8988T (cell line): ENCODE measurements around the gene FAM20A.

Experiments
- DNase-seq: peaks from one replicate; pipeline ENCODE4 v3.0.0; 2011

The FAM20A gene

DNA sequence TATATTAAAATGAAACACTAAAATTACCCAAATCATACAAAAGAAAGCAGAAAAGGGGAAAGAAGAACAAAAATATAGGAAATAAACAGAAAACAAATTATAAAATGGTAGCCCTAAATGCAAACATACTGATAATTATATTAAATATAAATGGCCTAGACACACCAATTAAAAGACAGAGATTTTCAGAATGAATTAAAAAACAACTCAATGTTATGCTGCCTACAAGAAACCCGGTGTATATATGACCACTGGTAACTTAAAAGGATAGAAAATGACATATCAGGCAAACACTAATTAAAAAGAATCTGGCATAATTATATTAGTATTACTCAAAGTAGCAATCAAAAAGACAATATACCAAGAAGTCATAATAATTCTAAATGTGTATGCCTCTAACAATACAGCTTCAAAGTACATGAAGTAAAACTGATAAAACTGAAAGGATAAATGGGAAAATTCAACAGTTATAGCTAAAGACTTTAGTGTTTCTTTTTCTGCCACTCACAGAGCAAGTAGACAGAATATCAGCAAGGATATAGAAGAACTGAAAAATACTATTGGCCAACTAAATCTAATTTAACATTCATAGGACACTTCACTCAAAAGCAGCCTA lies 7.5 kb upstream of the FAM20A start:
- no peak for DNase-seq

DNA sequence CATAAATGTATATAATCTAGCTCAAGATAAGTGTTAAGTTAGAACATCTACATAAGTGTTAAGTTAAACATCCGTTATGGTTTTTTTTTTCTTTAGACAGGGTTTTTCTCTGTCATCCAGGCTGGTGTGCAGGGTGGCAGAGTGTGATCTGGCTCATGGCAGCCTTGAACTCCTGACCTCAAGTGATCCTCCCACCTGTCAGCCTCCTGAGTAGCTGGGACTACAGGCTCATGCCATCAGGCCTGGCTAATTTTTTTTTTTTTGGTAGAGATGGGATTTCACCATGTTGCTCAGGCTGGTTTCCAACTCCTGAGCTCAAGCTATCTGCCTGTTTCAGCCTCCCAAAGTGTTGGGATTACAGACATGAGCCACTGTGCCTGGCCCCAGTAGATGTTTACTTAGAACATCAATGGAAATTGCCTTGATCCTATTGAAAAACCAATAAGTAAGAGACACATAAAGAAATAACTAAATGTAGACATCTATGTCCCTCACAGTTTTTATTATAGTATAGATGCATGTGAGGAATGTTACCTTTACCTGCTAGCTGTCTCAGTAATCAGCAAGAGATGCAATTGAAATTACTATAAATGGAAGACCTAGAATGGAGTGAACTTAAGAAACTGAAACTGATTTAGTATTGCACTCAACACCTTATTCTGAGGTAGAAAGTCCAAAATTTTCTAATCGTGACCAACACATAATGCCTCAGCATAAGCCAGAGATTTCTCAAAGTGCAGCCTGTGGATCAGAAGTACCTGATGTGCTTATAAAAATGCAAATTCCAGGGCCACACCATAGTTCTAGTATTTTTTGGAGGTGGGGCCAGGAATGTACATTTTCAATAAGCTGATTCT lies 5.5 kb upstream of the FAM20A start:
- DNase-seq = no peak

DNA sequence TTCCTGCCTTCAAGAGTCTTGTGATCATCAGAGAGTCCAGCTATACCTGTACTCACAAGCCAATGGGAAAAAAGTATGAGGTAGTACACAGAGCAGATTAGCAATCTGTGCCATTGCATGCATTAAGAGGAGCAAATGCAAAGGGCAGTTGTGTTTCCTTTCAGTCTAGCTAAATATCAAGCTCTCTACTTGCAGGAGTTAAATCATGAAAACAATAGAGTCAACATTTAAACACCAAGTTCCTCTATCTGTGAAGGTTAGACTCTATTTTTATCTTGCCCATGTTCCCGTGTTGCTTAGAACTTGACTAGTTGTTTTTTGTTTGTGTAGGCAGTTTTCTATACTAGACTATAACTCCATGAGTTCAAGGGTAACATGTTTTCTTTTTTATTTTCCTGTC lies 4.7 kb upstream of the FAM20A start:
- DNase-seq = no peak

DNA sequence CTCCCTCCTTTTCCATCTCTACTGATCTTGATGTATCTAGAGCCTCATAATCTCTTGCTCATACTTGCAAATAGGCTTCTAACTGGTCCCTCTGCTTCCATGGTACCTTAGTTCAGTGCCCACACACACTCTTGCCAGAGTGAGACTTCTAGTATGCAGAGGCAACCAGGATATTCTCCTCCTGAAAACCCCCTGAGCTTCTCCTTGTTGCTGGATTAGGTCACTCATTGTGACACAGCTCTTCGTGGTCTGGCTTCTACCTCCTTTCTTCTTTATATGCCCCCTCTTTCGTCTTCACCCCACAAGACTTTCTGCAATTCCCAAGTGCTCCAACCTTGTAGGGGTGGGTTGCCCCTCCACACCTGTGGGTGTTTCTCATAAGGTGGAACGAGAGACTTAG lies 2.5 kb upstream of the FAM20A start:
- no peak for DNase-seq

DNA sequence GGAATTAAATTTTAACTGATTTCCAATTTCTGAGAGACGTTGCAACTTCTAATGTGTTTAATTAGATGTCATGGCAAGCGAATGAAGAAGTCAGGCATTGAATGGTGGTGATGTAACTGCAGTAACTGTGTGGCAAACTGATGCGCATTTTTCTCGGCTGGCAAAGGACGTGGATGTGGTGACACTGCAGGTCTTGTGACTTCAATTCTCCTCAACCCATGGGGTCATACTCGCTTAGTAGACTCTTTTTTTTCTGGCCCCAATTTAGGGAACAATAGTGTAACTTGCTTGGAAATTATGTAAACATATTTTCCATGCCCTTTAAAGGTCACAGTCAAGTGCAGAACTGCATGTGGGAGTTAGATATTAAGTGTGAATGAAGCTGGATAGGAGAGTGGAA lies 1.9 kb upstream of the FAM20A start:
- no peak for DNase-seq

DNA sequence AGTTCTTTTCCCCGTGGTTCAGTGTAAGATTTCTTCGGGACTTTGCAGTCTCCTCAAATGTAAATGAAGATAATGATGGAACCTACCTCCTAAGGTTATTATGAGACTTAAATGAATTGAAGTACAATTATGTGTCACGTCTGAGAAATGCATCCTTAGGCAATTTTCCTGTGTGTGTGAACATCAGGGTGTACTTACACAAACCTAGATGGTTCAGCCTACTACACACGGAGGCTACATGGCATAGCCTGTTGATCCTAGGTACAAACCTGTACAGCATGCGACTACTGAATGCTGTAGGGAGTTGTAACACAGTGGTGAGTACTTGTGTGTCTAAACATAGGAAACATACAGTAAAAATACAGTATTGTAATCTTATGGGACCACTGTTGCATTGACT lies 1.1 kb upstream of the FAM20A start:
- no peak for DNase-seq

DNA sequence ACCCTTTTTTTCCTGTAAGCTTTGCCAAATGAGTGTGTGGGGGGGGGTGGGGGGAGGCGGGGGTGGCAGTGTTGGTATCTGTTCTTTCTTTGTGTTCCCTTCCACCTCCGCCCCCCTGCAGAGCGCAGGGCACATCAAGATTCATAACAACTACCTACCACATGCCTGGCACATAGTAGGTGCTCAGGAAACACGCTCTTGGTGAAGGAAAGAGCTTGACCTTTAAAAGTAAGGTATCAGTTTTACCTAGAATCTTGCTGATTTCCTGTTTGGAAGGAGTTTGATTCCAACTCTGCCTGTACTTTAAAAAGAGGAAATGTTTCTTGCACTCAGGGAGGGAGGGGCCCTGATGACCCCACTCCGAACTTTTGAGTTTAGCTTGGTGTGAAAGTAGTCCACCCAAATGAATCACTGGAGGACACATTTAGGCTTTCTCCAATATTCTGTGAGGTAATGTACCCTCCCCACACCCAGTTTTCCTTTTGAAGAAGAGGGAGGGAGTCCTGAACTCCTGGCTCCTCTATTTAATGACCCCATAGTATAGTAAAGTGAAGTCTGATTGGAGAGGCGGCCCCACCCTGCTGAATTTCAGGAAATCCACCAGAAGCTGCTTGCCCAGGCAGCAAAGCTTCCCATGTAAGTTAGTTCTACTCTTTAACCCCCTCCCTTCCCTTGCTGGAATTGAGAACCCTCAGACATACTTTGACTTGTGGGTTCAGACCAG lies 560 bp upstream of the FAM20A start:
- DNase-seq = no peak

DNA sequence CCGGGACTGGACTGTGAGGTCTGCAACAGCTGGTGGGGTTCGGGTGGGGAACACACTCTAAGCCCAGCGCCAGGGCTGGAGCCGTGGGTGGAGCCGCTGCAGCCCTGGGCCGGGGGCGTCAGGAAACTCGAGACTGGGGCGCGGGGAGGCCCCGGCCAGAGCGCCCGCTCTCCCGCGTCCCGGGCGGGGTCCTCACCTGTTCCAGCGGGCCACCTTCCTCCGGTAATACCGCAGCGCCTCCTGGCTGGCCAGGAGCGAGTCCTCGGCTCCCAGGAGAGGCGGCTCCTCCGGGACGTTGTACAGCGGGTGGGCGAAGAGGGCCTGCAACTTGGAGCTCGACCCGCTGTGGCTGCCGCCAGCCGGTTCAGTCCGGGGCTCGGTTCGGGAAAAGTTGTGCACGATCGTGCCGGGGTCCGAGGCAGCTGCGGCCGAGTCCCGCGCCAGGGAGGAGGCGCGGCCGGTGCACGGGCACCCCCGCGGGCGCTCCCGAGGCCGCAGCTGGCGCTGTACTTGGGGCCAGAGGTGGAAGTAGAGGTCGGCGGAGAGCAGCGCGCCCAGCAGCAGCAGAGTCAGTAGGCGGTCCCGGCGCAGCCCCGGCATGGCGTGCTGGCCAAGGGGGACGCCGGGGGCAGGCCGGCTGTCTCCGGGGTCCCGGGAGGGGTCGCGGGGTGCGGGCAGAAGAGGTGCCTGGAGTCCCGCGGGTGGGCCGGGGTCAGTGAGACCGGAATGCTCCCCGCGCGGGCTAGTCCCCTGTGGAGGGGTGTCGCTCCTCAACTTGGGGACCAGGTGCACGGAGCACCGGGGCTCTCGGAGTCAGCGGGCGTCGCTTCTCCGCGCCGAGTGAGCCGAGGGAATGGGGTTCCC lies 868 bp downstream of the FAM20A start:
- DNase-seq = peak; percentile 46

DNA sequence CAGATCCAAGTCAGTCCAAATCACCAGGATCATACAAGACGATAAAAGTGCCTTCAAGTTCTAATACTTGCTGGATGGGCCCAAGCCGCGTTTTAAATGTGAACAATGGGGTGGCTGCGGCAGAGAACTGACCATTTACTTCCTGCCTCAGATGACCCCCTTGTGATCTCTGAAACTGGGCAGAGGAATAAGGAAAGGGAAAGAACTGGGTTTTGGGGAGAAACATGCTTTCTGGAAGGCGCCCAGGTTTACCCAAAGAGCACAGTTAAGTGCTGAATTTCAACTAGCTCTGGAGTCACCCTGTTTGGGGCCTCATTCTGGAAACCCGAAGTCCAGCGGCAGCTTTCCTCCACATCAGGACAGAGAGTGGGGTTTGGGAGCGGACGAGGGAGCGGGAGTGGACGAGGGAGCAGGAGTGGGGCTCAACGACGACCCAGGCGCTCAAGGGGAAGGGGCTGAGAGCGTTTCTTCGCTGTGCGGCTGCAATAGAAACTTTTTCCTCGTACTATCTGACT lies 1.6 kb downstream of the FAM20A start:
- no peak for DNase-seq

DNA sequence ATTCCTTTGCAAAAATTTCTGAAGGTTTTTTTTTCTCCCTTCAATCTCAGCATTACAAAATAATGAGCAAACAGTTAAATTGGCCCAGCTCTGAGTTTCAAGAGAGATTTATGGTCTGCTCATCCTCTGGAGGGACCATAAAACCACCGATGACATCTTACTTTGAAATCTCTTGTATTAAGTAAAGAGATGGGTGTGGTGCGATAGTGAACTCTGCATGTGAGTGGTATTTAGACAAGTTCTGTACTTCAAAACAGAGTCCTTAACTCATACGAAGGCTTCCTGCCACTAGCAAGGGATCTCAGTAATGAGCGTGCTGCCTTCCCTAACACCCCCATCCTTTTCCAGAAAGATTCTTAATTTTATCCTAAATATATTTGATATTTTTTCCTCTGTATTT lies 2.1 kb downstream of the FAM20A start:
- DNase-seq = no peak

DNA sequence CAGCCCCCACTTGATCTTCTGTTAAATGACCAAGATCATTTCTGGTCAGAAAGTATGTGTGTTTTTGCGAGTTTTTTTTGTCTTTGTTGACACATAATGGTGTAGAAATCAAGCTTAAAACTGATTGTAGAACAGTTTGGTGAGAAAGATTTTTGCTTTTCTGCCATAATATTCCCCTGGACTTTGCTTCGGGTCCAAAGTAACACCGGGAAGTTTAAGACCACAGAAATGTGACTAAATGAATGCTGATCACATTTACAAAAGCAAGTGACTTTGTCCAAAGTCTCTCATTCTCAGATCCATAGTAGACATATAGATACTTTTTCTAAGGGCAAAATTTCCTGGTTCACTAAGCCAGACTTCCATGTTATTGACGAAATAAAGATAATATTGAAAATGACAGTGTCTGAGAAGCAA lies 2.6 kb downstream of the FAM20A start:
- DNase-seq = no peak

DNA sequence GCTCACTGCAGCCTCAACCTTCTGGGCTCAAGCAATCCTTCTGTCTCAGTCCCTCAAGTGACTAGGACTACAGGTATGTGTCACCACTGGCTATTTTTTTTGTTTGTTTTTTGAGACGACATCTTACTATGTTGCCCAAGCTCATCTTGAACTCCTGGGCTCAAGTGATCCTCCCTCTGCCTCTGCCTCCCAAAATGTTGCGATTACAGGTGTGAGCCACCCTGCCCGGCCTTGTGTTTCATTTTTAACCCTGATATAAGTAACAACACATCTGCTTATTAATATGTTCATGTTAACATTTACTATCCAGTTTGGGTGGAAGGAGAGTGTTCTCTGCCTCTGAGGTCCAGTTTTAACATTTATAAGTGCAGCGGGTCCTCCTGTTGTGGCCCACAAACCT lies 3.1 kb downstream of the FAM20A start:
- DNase-seq = no peak

DNA sequence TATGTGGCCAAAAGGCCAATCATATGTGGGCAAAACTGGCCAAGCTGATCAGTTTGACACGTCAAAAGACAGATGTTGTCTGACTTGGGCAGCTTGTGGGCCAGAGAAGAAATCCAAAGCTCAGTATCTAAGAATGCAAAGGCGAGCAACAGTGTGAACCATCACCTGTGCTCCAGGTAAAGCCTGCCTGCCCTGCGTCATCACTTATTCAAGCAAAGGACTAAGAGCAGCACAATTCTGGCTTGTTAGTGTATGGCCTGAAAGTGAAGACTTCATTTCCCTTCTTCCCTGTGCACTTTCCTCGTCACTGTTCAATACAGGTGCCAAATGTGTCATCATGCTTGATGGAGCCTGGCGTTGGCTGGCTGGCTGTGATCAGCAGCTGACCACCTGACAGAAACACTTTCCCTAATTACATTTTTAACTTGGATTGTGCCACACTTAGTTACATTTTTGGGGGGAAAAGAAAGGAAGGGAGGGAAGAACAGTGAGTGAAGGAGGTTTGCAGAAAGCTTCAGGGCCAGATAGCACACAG lies 4.7 kb downstream of the FAM20A start:
- DNase-seq = no peak

DNA sequence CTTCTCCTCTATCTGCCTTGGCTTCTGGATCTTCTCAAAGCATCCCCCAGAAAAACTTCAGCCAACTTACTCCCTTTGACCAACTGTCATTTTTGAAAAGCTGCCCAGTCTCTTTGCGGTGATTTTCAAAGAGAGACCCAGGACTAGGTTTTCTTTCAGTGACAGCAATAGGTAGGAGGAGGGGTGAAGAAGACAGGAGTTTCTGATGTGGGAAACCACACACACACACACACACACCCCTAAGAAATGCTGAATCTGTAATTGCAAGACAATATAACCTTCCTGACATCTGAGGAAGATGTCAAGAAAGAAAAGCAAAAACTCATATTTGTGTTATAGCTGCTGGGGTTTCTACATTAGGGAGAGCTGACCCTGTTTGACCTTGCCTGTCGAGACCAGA lies 5.2 kb downstream of the FAM20A start:
- DNase-seq = no peak

DNA sequence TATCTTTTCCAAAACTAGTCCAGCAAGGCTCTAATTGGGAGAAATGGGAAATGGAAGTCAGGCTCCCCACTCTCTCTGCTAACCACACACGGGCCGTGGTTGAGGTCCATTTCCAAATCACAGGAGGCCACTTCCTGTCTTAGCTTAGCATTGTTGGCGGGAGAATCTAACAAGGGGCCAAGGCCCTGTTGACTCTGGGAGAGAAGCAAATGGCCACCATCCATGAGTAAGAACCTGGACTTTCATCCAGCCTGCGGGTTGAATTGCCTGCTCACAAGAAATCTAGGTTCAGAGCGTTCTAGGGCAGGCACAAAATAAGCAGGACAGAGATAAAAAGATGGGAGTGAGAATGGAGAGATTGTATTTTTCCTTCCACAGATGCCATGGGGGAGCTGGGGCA lies 5.7 kb downstream of the FAM20A start:
- no peak for DNase-seq

DNA sequence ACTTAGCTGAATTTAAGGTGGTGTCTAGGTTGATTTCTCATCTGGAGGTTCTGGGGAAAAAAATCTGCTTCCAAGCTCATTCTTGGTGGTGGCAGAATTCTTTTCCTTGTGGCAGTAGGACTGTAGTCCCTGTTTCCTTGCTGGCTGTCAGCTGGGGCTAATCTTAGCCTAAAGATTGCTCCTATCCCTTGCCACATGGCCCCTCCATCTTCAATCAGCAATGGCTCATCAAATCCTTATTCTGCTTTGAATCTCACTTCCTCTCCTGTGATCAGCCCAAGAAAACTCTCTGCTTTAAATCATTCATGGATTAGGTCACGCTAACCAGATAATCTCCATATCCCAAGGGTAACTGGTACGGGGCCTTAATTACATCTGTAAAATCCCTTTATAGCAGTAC lies 6.6 kb downstream of the FAM20A start:
- no peak for DNase-seq

DNA sequence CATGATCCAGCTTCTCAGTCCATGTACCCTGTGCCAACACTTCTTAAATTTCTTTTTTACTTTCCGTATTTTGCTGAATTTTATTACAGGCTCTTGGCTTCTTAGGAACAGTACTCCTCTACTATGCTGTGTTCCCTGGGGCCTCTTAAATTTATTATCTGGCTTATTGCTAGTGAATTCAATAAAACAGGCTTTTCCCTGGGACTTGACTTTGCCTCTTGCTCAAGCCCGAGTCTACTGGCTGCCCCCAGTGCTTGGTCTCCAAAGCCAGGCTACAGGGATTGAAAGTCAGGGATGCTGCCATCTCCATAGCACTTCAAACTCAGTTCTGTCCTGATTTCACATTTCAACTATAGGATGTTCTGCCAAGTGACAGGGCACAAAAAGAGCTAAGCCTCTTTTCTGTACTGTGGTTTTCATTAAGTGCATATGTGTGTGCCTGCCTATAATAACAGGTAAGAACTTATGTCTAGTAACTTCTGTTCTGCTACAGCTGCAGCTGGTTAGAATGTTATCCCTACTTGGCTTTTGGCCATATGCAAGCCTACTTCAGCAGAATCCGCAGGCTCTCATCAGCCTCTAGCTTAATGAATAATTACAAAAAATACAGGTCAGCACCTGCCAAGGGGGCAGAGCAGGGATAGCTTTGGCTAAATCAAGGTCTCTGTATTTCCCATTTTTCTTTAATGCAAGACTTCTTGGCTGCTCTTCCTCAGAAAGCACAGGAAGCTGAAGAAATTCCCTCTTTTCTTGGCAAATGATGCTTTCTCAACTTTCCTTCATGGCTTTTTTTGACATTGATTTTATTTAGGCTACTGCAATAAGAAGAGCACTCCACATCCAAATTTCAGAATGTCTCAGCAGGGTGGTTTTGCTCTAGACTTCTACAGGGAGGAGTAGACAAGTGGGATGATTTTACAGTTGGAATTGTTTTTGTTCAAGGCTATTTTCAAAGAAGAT lies 8.2 kb downstream of the FAM20A start:
- no peak for DNase-seq

DNA sequence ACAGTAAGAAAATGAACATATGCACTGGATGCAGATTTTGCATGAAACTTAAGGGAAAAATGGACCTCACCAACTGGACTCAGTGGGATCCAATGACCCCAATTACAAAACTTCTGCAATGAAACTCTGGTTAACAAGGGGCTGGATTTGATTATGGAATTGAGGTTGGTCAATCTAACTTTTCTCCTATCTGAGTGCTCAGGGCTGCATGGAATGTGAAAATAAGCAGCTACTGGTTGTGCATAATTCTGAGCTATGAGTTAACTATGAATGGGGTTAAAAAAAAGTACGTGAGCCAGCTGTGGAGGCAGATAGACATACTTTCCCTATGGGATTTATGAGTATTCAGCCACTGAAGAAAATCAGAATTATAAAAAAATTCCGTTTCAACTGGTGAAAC lies 9.2 kb downstream of the FAM20A start:
- no peak for DNase-seq

DNA sequence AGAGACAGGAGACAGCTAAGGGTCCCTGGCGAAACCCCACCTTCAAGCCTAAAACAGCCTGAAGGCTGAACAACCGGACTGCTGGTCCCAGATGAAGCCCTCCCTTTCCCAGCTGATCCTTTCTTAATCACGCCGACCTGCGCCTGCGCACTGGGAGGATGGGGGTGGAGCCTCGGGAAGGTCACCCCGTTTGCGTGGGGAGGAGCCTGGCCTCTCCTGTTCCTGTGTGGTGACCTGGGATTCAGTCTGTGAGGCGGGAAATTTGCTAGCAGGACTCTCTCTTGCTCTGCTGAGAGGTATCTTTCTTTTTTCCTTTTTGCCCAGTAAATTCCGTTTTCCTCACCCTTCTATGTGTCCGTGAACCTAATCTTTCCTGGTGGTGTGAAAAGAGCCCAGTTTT lies 9.6 kb downstream of the FAM20A start:
- no peak for DNase-seq

DNA sequence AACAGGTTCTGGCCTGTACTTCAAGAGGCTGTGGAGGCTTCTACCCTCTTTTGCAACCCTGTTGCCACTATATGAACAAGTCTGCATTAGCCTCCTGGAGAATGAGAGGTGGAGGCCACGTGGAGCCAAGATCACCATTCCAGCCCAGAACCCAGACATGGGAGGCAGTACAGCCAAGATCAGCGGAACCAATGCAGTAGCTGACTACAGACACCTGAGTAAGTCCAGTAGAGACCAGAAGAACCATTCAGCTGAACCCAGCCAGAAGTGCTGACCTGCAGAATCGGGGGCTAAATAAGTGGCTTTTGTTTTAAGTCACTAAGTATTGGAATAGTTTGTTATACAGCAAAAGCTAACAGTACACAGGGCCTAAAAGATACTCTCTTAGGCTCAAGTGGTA lies 12.1 kb downstream of the FAM20A start:
- DNase-seq = no peak

DNA sequence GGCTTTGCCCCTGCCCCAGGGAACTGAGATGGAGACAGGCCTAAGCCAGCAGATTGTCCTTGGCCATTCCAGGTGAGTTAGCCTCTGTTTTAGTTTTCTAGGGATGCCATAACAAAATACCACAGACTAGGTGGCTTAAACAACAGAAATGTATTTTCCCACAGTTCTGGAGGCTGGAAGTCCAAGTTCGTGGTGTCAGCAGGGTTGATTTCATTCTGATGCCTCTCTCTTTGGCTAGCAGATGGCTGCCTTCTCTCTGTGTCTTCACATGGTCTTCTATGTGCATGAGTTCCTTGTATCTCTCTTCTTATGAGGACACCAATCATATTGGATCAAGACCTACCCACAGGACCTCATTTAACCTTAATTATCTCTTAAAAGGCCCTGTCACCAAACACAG lies 12.8 kb downstream of the FAM20A start:
- DNase-seq = no peak
